WTC11 (cell line): ENCODE measurements around the gene OTOP1.

Experiments used
- CDX4 ChIP-seq: fragments of 250-450 bp; sonication (Bioruptor Pico); IDR thresholded peaks from 2 replicates; pipeline ENCODE4 v1.9.0; 2021; ENCODE audit warnings: moderate library complexity, mild to moderate bottlenecking, inconsistent platforms, borderline replicate concordance
- CREM ChIP-seq: sonication (generic); formaldehyde crosslinking; IDR thresholded peaks from 2 replicates; pipeline ENCODE4 v1.8.1; 2022; ENCODE audit warnings: mild to moderate bottlenecking, missing genetic modification reagents, moderate library complexity
- CTCF ChIP-seq: fragments of 200-600 bp; IDR thresholded peaks from 2 replicates; pipeline ENCODE4 v1.8.0; 2022; ENCODE audit warnings: antibody characterized with exemption
- IRF1 ChIP-seq: sonication (generic); formaldehyde crosslinking; IDR thresholded peaks from 2 replicates; pipeline ENCODE4 v1.8.0; 2023; ENCODE audit warnings: missing genetic modification reagents
- NFE2L1 ChIP-seq: sonication (generic); formaldehyde crosslinking; IDR thresholded peaks from 2 replicates; pipeline ENCODE4 v1.8.1; 2023; ENCODE audit warnings: missing genetic modification reagents
- NR1H2 ChIP-seq: sonication (generic); formaldehyde crosslinking; IDR thresholded peaks from 2 replicates; pipeline ENCODE4 v1.9.0; 2021; ENCODE audit warnings: mild to moderate bottlenecking, moderate library complexity, missing genetic modification reagents
- RORB ChIP-seq: fragments of 250-450 bp; sonication (Bioruptor Pico); IDR thresholded peaks from 2 replicates; pipeline ENCODE4 v1.9.0; 2021; ENCODE audit warnings: mild to moderate bottlenecking
- ZNF263 ChIP-seq: sonication (generic); formaldehyde crosslinking; IDR thresholded peaks from 2 replicates; pipeline ENCODE4 v1.8.1; 2022; ENCODE audit warnings: low read depth, mild to moderate bottlenecking, moderate library complexity, missing genetic modification reagents
- TF ChIP-seq, protein P1 (sequence below): sonication (generic); formaldehyde crosslinking; IDR thresholded peaks from 2 replicates; pipeline ENCODE4 v1.8.1; 2022; ENCODE audit warnings: low read depth, missing genetic modification reagents, borderline replicate concordance

DNA sequence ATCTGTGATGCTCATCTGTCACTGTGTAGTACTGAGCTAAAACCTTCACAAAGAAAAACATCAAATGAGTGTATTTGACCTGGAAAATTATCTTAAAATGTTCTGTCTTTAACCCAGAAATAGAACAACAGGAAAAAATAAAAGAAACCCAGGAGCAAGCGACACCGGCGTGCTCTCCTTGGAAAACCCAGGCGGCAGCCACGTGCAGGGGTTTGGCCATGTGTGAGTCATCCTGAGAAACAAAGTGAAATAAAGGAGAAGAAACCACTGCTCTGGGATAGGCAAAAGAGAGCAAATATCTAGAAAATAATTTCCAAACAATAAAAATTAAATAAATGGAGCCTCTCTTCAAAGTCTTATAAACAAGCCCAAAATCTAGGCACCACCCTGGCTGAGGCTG is 41.3 kb upstream of the OTOP1 start:
- TF ChIP-seq IRF1 (CRISPR knock-in tag) (no peak), RORB (no peak), CTCF (no peak), NFE2L1 (CRISPR knock-in tag) (no peak), ZNF263 (CRISPR knock-in tag) (no peak), NR1H2 (CRISPR knock-in tag) (no peak), CDX4 (CRISPR knock-in tag) (no peak), CREM (CRISPR knock-in tag) (no peak)
- TF ChIP-seq, protein P1, sequence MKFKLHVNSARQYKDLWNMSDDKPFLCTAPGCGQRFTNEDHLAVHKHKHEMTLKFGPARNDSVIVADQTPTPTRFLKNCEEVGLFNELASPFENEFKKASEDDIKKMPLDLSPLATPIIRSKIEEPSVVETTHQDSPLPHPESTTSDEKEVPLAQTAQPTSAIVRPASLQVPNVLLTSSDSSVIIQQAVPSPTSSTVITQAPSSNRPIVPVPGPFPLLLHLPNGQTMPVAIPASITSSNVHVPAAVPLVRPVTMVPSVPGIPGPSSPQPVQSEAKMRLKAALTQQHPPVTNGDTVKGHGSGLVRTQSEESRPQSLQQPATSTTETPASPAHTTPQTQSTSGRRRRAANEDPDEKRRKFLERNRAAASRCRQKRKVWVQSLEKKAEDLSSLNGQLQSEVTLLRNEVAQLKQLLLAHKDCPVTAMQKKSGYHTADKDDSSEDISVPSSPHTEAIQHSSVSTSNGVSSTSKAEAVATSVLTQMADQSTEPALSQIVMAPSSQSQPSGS (CRISPR knock-in tag) = no peak
